Measurements from ENCODE around the gene GPR25.

DNA sequence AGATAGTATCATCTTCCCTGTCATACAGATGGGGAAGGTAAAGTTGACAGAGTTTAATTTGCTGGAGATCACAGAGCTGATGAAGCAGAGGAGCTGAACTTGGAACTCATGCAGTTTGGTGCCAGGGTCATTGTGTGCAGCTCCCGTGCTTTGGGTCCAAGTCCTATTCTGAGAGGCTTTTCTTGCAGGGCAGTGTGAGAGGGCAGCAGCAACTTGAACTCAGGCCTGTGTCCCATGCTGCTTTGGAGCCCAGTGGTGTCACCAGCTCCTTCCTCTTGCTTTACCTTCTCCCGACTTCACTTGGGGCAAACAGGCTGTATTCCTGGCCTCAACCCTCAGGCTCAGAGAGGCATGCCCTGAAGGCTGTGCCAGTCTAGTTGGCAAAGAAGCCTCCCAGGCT lies 46.6 kb downstream of the GPR25 start:
- no peak for TF ChIP-seq EZH2phosphoT487 (conservative IDR thresholded peaks at IDR 0.05; ENCODE audit: low read length)
- TF ChIP-seq, protein P1, sequence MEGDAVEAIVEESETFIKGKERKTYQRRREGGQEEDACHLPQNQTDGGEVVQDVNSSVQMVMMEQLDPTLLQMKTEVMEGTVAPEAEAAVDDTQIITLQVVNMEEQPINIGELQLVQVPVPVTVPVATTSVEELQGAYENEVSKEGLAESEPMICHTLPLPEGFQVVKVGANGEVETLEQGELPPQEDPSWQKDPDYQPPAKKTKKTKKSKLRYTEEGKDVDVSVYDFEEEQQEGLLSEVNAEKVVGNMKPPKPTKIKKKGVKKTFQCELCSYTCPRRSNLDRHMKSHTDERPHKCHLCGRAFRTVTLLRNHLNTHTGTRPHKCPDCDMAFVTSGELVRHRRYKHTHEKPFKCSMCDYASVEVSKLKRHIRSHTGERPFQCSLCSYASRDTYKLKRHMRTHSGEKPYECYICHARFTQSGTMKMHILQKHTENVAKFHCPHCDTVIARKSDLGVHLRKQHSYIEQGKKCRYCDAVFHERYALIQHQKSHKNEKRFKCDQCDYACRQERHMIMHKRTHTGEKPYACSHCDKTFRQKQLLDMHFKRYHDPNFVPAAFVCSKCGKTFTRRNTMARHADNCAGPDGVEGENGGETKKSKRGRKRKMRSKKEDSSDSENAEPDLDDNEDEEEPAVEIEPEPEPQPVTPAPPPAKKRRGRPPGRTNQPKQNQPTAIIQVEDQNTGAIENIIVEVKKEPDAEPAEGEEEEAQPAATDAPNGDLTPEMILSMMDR (IDR thresholded peaks at IDR 0.05; ENCODE audit: insufficient read depth, low read length, poor library complexity, severe bottlenecking), result no peak

Measured in SU-DHL-6 (cell line).